ENCODE measurements around the gene CHRNA7.

The CHRNA7 gene

GRCh38 chr15:32057876-32058425 lies 27.6 kb downstream of the CHRNA7 start:
- TF ChIP-seq ZBTB7A (IDR thresholded peaks at IDR 0.05; ENCODE audit: low read depth) (no peak), MAX (IDR thresholded peaks at IDR 0.05) (no peak), REST (IDR thresholded peaks at IDR 0.05; ENCODE audit: low read depth) (no peak), TEAD4 (IDR thresholded peaks at IDR 0.05) (no peak), CREB1 (IDR thresholded peaks at IDR 0.05; ENCODE audit: low read depth) (no peak), TCF12 (IDR thresholded peaks at IDR 0.05; ENCODE audit: low read depth) (no peak), RAD21 (IDR thresholded peaks at IDR 0.05; ENCODE audit: low read depth) (no peak), EGR1 (IDR thresholded peaks at IDR 0.05) (no peak), YY1 (IDR thresholded peaks at IDR 0.05; ENCODE audit: low read depth) (no peak), TAF1 (IDR thresholded peaks at IDR 0.05; ENCODE audit: low read depth) (no peak), USF1 (IDR thresholded peaks at IDR 0.05) (no peak), NFIC (IDR thresholded peaks at IDR 0.05) (no peak)

- no peak for TF ChIP-seq NFIC (IDR thresholded peaks at IDR 0.05)
- TF ChIP-seq EP300 (IDR thresholded peaks at IDR 0.05; ENCODE audit: borderline replicate concordance): no peak
- TF ChIP-seq TEAD4 (IDR thresholded peaks at IDR 0.05): no peak
- TF ChIP-seq MAX (IDR thresholded peaks at IDR 0.05): no peak
- TF ChIP-seq REST (IDR thresholded peaks at IDR 0.05; ENCODE audit: low read depth): no peak
- TF ChIP-seq TCF12 (IDR thresholded peaks at IDR 0.05; ENCODE audit: low read depth): no peak
- no peak for TF ChIP-seq YY1 (IDR thresholded peaks at IDR 0.05; ENCODE audit: low read depth)
- TF ChIP-seq RAD21 (IDR thresholded peaks at IDR 0.05; ENCODE audit: low read depth): no peak
- TF ChIP-seq CEBPB (IDR thresholded peaks at IDR 0.05): no peak
- no peak for TF ChIP-seq EGR1 (IDR thresholded peaks at IDR 0.05)
- TF ChIP-seq CREB1 (IDR thresholded peaks at IDR 0.05; ENCODE audit: low read depth): no peak
- no peak for TF ChIP-seq TAF1 (IDR thresholded peaks at IDR 0.05; ENCODE audit: low read depth)
- no peak for TF ChIP-seq USF1 (IDR thresholded peaks at IDR 0.05)
- no peak for TF ChIP-seq ZBTB7A (IDR thresholded peaks at IDR 0.05; ENCODE audit: low read depth)
- no peak for TF ChIP-seq FOXM1 (IDR thresholded peaks at IDR 0.05; ENCODE audit: borderline replicate concordance, low read depth)
Measured at GRCh38 chr15:32060706-32061105, 30.4 kb downstream of the CHRNA7 start.

GRCh38 chr15:32067115-32067514 lies 36.8 kb downstream of the CHRNA7 start:
- TF ChIP-seq TEAD4 (IDR thresholded peaks at IDR 0.05) (no peak), REST (IDR thresholded peaks at IDR 0.05; ENCODE audit: low read depth) (no peak), ZBTB7A (IDR thresholded peaks at IDR 0.05; ENCODE audit: low read depth) (no peak), TAF1 (IDR thresholded peaks at IDR 0.05; ENCODE audit: low read depth) (no peak), NFIC (IDR thresholded peaks at IDR 0.05) (no peak), EP300 (IDR thresholded peaks at IDR 0.05; ENCODE audit: borderline replicate concordance) (no peak), MAX (IDR thresholded peaks at IDR 0.05) (no peak), TCF12 (IDR thresholded peaks at IDR 0.05; ENCODE audit: low read depth) (no peak), FOXM1 (IDR thresholded peaks at IDR 0.05; ENCODE audit: borderline replicate concordance, low read depth) (no peak), CEBPB (IDR thresholded peaks at IDR 0.05) (no peak), USF1 (IDR thresholded peaks at IDR 0.05) (no peak), YY1 (IDR thresholded peaks at IDR 0.05; ENCODE audit: low read depth) (no peak), CREB1 (IDR thresholded peaks at IDR 0.05; ENCODE audit: low read depth) (no peak)
